Peyer's patch (tissue), 4 donors: ENCODE measurements around the gene MIEN1. TPM values are rescaled to one million over a fixed set of nuclear protein-coding genes. Genes with fewer than 3 reads are reported as not detected.

Experiments
- DNase-seq, 3 donors: peaks; one replicate each; pipeline ENCODE4 v3.0.0-alpha.2; 2017 to 2019
- H3K27ac ChIP-seq, 4 donors: fragments of 200-600 bp; sonication (generic); one replicate each; pipeline ENCODE4 v1.5.1; 2016 to 2019
- H3K27me3 ChIP-seq, 2 donors: fragments of 200-600 bp; sonication (generic); one replicate each; pipeline ENCODE4 v1.5.1; 2019
- H3K36me3 ChIP-seq, 3 donors: fragments of 200-600 bp; sonication (generic); one replicate each; pipeline ENCODE4 v1.5.1; 2016 to 2019
- H3K4me1 ChIP-seq, 4 donors: fragments of 200-600 bp; sonication (generic); one replicate each; pipeline ENCODE4 v1.5.1; 2016 to 2019
- H3K4me3 ChIP-seq, 4 donors: fragments of 200-600 bp; sonication (generic); 1 replicate in 3 of 4; 2 replicates in 1 of 4; pipeline ENCODE4 v1.5.1; 2016 to 2019; ENCODE audit warnings: mild to moderate bottlenecking in 1 of 4
- H3K9me3 ChIP-seq, 4 donors: fragments of 200-600 bp; sonication (generic); one replicate each; pipeline ENCODE4 v1.5.1; 2016 to 2019; ENCODE audit warnings: mild to moderate bottlenecking in 1 of 4
- CTCF ChIP-seq, 6 experiments: fragments of 450-650 bp in 4 of 6; fragments of 200-600 bp in 2 of 6; sonication (generic) in 1 of 6; IDR thresholded peaks; one replicate each; pipeline ENCODE4 v1.5.1; 2017 to 2019; ENCODE audit warnings: antibody characterized with exemption in 6 of 6, mild to moderate bottlenecking in 3 of 6, moderate library complexity in 1 of 6
- POLR2A ChIP-seq, 2 donors: fragments of 450-650 bp; IDR thresholded peaks; one replicate each; pipeline ENCODE4 v1.5.1; 2017; ENCODE audit warnings: antibody characterized with exemption in 2 of 2, mild to moderate bottlenecking in 2 of 2, moderate library complexity in 2 of 2
- total RNA-seq, 4 donors: library from RNA; depleted of rRNA; stranded (reverse); fragments of >200 nt; gene quantifications; one replicate each; pipeline ENCODE4 v1.1.0, GENCODE V29; 2016

The MIEN1 gene
- total RNA-seq, 4 donors from 2014 or later, result 44.6 to 74.9 (median 57.9) TPM

GRCh38 chr17:39722104-39722503, 8.2 kb downstream of the MIEN1 start:
- H3K27me3 ChIP-seq, result no peaks in the 10 kb centered on the region
- H3K4me1 ChIP-seq, result no peaks in the 10 kb centered on the region
- H3K4me3 ChIP-seq, result no peak overlapping the region
- no peak for DNase-seq
- H3K27ac ChIP-seq, result no peak overlapping the region
- TF ChIP-seq POLR2A (IDR thresholded peaks at IDR 0.05) (no peak), CTCF (IDR thresholded peaks at IDR 0.05) (no peak)
- peaks cover 0 to 83% (median 0%) of the 10 kb centered on the region in 3 donors for H3K36me3 ChIP-seq
- no peaks in the 10 kb centered on the region for H3K9me3 ChIP-seq

GRCh38 chr17:39719563-39720355, 10.6 kb downstream of the MIEN1 start:
- H3K36me3 ChIP-seq, result peaks cover 0 to 86% (median 0%) of the 10 kb centered on the region in 3 donors
- no peak overlapping the region for H3K27ac ChIP-seq
- no peaks in the 10 kb centered on the region for H3K27me3 ChIP-seq
- no peaks in the 10 kb centered on the region for H3K9me3 ChIP-seq
- TF ChIP-seq CTCF (IDR thresholded peaks at IDR 0.05) (no peak), POLR2A (IDR thresholded peaks at IDR 0.05) (no peak)
- H3K4me3 ChIP-seq, result no peak overlapping the region
- DNase-seq, result no peak
- peaks cover 0 to 12% (median 0%) of the 10 kb centered on the region in 4 donors for H3K4me1 ChIP-seq

GRCh38 chr17:39717660-39718059, 12.7 kb downstream of the MIEN1 start:
- H3K4me3 ChIP-seq, result no peak overlapping the region
- no peak for DNase-seq
- H3K9me3 ChIP-seq, result no peaks in the 10 kb centered on the region
- TF ChIP-seq CTCF (IDR thresholded peaks at IDR 0.05), result no peak
- no peak for TF ChIP-seq POLR2A (IDR thresholded peaks at IDR 0.05)
- no peak overlapping the region for H3K27ac ChIP-seq
- H3K36me3 ChIP-seq, result peaks cover 0 to 87% (median 0%) of the 10 kb centered on the region in 3 donors
- peaks cover 0 to 12% (median 0%) of the 10 kb centered on the region in 4 donors for H3K4me1 ChIP-seq
- no peaks in the 10 kb centered on the region for H3K27me3 ChIP-seq

GRCh38 chr17:39716879-39717536, 13.3 kb downstream of the MIEN1 start:
- H3K4me1 ChIP-seq, result peaks cover 0 to 12% (median 0%) of the 10 kb centered on the region in 4 donors
- H3K27me3 ChIP-seq, result no peaks in the 10 kb centered on the region
- no peak for TF ChIP-seq CTCF (IDR thresholded peaks at IDR 0.05)
- peak in 1 of 2 donors; percentile 16 for TF ChIP-seq POLR2A (IDR thresholded peaks at IDR 0.05)
- no peaks in the 10 kb centered on the region for H3K9me3 ChIP-seq
- peaks cover 0 to 91% (median 0%) of the 10 kb centered on the region in 3 donors for H3K36me3 ChIP-seq
- peak overlapping the region in 3 of 4 donors; percentile 40 to 72 (median 50) for H3K27ac ChIP-seq
- H3K4me3 ChIP-seq, result no peak overlapping the region
- DNase-seq, result peak in 1 of 3 donors; percentile 61

- peak overlapping the region in 3 of 4 donors; percentile 40 to 72 (median 50) for H3K27ac ChIP-seq
- DNase-seq, result no peak
- H3K27me3 ChIP-seq, result no peaks in the 10 kb centered on the region
- H3K4me3 ChIP-seq, result no peak overlapping the region
- peaks cover 0 to 12% (median 0%) of the 10 kb centered on the region in 4 donors for H3K4me1 ChIP-seq
- no peak for TF ChIP-seq CTCF (IDR thresholded peaks at IDR 0.05)
- TF ChIP-seq POLR2A (IDR thresholded peaks at IDR 0.05), result no peak
- peaks cover 0 to 91% (median 0%) of the 10 kb centered on the region in 3 donors for H3K36me3 ChIP-seq
- H3K9me3 ChIP-seq, result no peaks in the 10 kb centered on the region
Observed at GRCh38 chr17:39716073-39716818, 14.1 kb downstream of the MIEN1 start.
